Fibroblast of villous mesenchyme (primary cell): Measurements from ENCODE around the gene CHRNB2. TPM values are rescaled to one million over a fixed set of nuclear protein-coding genes. Genes with fewer than 3 reads are reported as not detected.

Experiments
- DNase-seq: peaks from one replicate; pipeline ENCODE4 v3.0.0-alpha.2; 2010; ENCODE audit warnings: low read depth
- H3K4me3 ChIP-seq: 2 replicates; pipeline ENCODE4 v1.5.1; 2011; ENCODE audit warnings: low read depth, mild to moderate bottlenecking, low read length
- total RNA-seq: library from RNA; depleted of rRNA; stranded (reverse); fragments of >200 nt; gene quantifications from 2 replicates; pipeline ENCODE4 v1.2.3, GENCODE V29; 2012
- TF ChIP-seq, protein P1 (sequence below): IDR thresholded peaks from 2 replicates; pipeline ENCODE4 v1.5.1; 2012; ENCODE audit warnings: low read depth, mild to moderate bottlenecking, low read length; ENCODE audit not compliant: insufficient read depth

CHRNB2 gene
- total RNA-seq, 1 donor = not detected

DNA sequence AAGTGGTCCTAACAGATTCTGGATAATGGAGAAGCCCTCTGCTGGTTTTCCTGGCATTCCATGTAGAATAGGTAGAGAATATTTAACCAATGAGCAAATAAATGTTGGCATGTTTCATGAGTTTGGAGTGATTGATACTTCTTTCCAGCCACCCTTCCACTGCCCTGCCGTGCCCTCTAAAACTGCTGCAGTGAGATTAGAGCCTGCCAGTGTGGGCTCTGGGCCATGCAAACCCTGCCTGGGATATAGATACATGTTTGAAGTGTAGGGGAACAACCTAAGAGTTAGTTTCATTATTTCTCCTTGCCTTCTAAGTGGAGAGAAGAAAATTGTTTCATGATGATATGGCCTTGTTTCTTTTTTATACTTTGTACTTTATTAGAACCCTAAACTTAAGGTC lies 19.6 kb upstream of the CHRNB2 start:
- no peak overlapping the region for H3K4me3 ChIP-seq
- DNase-seq = no peak
- TF ChIP-seq, protein P1, sequence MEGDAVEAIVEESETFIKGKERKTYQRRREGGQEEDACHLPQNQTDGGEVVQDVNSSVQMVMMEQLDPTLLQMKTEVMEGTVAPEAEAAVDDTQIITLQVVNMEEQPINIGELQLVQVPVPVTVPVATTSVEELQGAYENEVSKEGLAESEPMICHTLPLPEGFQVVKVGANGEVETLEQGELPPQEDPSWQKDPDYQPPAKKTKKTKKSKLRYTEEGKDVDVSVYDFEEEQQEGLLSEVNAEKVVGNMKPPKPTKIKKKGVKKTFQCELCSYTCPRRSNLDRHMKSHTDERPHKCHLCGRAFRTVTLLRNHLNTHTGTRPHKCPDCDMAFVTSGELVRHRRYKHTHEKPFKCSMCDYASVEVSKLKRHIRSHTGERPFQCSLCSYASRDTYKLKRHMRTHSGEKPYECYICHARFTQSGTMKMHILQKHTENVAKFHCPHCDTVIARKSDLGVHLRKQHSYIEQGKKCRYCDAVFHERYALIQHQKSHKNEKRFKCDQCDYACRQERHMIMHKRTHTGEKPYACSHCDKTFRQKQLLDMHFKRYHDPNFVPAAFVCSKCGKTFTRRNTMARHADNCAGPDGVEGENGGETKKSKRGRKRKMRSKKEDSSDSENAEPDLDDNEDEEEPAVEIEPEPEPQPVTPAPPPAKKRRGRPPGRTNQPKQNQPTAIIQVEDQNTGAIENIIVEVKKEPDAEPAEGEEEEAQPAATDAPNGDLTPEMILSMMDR = no peak

DNA sequence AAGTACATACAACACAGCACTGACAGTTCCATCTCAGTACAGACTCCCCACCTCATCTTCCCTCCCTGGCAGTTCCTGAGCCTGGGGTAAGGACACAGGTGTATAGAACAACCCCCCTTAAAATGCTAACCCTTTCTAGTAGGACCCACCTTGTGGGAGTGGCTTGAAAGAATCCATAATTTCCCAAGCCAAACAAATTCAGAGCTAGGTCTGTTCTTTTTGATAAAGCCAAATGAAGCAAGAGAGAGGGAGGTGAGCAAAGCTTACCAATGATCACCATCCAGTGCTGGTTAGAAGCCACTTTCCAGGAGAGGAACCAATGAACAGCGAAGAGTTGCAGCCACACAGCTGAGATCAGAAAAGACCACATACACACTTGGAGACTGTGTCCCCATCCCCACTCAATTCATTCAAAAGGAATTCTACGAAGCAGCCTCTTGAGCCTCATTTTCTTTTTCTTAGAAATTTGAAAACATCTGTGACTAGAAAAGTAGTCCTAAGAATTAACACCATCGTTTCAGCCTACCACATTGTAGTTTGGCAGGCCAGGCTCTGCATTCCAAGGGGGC lies 18.3 kb upstream of the CHRNB2 start:
- H3K4me3 ChIP-seq = no peak overlapping the region
- TF ChIP-seq, protein P1 = no peak
- no peak for DNase-seq

DNA sequence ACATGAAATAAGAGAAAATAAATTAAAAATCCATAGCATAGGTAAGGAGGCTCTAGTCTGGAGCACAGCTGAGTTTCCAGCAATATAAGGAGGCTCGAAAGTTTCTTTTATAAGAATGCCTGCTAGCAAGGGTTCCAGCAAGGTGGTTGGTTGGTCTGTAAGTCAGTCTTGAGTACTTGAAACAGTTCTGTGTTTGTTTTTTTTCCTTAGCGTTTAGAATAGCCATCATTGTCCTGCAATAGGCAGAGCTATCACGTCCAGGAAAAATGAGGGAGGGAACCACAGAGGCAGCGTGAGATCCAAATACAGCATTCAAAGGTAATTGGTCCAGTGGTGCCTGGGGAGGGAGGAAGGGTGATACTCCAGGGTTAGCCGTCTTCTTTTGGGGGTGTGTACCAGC lies 17.5 kb upstream of the CHRNB2 start:
- H3K4me3 ChIP-seq = no peak overlapping the region
- DNase-seq = no peak
- TF ChIP-seq, protein P1 = no peak

DNA sequence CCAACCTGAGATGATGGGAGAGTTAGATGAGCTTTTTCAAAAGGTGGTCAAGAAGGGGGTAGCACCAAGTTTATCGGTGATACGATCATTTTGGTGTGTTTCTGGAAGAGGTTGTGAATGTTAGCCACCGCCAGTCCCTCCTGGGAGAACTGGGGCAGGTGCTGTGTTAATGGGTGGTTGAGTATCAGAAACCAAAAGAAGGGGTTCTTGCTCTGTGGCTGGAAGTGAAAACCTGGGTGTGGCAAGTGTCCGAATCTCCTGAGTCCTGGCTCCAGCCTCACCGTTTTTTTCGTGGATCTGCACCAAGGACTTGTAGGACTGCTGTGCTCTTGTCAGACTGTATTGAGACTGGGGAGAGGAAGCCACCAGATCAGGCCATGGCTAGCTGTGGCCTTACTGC lies 16.9 kb upstream of the CHRNB2 start:
- no peak for DNase-seq
- TF ChIP-seq, protein P1 = no peak
- no peak overlapping the region for H3K4me3 ChIP-seq

DNA sequence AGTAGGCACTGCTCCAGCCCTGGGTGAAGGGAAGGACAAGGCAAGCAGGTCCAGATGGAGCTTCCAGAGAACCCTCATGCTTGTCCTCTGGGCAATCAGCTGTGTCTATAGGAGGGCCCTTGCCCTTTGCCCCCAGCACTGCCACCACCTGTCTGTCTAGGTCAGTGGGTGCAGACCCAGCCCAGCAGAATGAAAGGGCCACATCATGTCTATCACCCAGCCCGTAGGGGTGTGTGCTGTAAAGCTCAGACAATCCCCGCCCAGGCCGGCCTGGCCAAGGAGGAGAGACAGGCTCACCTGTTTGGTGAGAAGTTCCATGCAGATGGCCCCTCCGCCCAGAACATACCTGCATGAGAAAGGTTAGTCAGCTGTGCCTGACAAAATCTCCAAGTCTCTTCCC lies 16.1 kb upstream of the CHRNB2 start:
- no peak overlapping the region for H3K4me3 ChIP-seq
- DNase-seq = no peak
- TF ChIP-seq, protein P1 = no peak

DNA sequence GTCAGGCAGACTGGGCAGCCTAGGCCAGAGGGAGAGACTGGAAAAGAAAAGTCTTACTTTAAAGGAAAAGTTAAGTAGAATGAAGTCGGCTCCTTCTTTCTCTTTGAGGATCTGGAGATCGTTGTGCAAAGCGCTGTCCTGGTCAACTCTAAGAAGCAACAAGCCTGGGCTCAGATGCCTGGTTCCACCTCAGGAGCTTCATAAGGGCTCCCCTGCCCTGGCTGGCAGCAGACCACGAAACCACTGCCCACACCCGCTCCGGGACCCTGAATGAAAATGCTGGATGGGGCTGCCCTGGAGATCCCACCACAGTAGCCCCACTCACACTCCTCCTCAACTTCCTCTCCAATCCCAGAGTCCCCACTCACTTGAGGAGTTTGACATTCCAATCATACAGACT lies 15.5 kb upstream of the CHRNB2 start:
- no peak for DNase-seq
- TF ChIP-seq, protein P1 = no peak
- H3K4me3 ChIP-seq = no peak overlapping the region

DNA sequence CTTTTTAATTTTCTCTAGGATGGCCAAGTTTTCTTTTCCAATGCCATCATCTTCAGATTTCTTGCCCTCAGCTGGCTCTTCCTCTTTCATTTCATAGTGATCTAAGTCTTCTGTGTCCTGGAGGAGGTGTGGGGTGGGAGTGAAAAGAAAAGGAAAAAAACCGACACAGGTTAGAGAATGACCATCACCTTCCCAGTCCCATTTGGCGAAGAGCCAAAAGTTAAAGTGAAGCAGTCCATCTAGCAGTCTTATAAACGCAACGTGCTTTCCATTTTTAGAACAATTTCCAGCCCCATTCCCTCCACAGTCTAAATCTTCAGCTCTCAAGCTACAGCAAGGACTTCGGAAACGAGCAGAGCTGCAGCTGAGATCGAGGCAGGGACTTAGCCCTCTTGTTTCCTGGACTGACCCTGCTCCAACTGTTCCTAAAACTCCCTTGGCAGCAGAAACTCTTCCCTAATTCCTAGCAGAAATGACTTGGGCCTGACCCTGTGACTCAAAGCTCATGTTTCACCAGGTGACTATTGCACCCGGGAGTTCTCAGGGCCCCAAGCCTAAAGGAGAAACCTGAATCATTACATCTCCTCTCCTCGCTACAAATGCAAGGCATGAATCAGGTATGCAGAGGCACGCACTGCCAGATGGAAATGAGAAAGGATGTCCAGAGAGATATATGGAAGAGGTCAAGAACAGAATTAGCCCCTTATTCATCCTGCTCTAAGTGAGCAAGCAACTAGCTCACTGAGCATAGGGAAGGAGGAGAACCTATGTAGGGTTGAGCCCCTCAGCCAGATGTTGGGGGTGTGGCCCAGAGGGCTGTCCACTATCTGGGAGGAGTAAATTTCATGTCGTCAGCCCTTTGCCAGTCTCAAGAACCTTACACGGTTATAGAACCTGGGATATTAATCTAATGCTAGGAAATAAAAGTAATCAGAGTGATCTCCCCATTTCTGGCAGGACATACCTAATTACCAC lies 14.2 kb upstream of the CHRNB2 start:
- H3K4me3 ChIP-seq = no peak overlapping the region
- no peak for DNase-seq
- TF ChIP-seq, protein P1 = no peak
